Peyer's patch (tissue), 4 donors: Measurements from ENCODE around the gene UNC5A.

Experiments
- POLR2A ChIP-seq, 2 donors: fragments of 450-650 bp; IDR thresholded peaks; one replicate each; pipeline ENCODE4 v1.5.1; 2017; ENCODE audit warnings: antibody characterized with exemption in 2 of 2, mild to moderate bottlenecking in 2 of 2, moderate library complexity in 2 of 2
- TF ChIP-seq, protein P1 (sequence below), 6 experiments: fragments of 450-650 bp in 4 of 6; fragments of 200-600 bp in 2 of 6; sonication (generic) in 1 of 6; IDR thresholded peaks; one replicate each; pipeline ENCODE4 v1.5.1; 2017 to 2019; ENCODE audit warnings: antibody characterized with exemption in 6 of 6, mild to moderate bottlenecking in 3 of 6, moderate library complexity in 1 of 6

DNA sequence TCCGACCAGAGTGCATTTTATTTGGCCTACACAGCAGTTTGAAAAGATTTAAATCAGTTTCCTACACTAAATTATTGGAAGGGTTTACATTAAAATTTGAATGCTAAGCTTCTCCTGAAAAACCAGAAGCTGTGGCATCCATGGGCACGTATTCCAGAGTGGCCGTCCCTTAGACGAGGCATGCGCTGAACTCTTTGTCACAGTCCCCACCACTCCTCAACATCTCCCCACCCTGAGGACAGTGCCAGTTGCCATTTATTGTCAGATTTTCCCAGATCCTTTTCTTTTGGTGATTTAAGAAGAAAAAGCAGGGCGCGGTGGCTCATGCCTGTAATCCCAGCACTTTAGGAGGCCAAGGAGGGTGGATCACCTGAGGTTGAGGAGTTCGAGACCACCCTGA, 39.9 kb upstream of the UNC5A start:
- TF ChIP-seq, protein P1, sequence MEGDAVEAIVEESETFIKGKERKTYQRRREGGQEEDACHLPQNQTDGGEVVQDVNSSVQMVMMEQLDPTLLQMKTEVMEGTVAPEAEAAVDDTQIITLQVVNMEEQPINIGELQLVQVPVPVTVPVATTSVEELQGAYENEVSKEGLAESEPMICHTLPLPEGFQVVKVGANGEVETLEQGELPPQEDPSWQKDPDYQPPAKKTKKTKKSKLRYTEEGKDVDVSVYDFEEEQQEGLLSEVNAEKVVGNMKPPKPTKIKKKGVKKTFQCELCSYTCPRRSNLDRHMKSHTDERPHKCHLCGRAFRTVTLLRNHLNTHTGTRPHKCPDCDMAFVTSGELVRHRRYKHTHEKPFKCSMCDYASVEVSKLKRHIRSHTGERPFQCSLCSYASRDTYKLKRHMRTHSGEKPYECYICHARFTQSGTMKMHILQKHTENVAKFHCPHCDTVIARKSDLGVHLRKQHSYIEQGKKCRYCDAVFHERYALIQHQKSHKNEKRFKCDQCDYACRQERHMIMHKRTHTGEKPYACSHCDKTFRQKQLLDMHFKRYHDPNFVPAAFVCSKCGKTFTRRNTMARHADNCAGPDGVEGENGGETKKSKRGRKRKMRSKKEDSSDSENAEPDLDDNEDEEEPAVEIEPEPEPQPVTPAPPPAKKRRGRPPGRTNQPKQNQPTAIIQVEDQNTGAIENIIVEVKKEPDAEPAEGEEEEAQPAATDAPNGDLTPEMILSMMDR (IDR thresholded peaks at IDR 0.05): no peak
- TF ChIP-seq POLR2A (IDR thresholded peaks at IDR 0.05): no peak
